Iris pigment epithelial cell (primary cell): Measurements from ENCODE around the gene PKN1.
"Not testable (repeated sequence)": the region's sequence is repeated elsewhere in the genome, so short reads cannot be mapped to it uniquely, and the experiment has no call there.

ENCODE experiments used
- DNase-seq: peaks from one replicate; pipeline ENCODE4 v3.0.0-alpha.2; 2011; ENCODE audit warnings: low read depth

Gene PKN1

GRCh38 chr19:14432791-14433553 lies at the start of gene PKN1:
Gene PKN1 (plus strand): TSS chr19:14433306. CDS start chr19:14433522, 216 bp downstream.
- no peak for DNase-seq

GRCh38 chr19:14383661-14384555 lies 49.2 kb upstream of the PKN1 start:
- DNase-seq, result peak; percentile 55

DNA sequence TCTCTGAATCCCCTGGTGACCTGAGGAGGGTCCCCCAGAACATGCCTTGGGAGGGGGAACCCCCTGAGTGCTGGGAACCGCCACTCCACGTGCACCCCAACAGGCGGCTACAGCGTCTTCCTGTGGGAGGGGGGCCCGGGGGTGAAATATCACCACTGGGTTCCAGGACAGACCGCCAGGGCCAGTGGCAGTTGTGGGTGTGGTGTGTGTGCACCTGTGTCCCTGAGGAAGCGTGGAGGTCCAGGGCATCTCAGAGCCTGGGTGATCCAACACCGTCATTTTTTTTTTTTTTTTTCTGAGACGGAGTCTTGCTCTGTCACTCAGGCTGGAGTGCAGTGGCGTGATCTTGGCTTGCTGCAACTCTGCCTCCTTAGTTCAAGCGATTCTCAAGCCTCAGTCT lies 47.6 kb upstream of the PKN1 start:
- DNase-seq, result no peak

- no peak for DNase-seq
Observed at GRCh38 chr19:14390548-14390947, 42.6 kb upstream of the PKN1 start.

DNA sequence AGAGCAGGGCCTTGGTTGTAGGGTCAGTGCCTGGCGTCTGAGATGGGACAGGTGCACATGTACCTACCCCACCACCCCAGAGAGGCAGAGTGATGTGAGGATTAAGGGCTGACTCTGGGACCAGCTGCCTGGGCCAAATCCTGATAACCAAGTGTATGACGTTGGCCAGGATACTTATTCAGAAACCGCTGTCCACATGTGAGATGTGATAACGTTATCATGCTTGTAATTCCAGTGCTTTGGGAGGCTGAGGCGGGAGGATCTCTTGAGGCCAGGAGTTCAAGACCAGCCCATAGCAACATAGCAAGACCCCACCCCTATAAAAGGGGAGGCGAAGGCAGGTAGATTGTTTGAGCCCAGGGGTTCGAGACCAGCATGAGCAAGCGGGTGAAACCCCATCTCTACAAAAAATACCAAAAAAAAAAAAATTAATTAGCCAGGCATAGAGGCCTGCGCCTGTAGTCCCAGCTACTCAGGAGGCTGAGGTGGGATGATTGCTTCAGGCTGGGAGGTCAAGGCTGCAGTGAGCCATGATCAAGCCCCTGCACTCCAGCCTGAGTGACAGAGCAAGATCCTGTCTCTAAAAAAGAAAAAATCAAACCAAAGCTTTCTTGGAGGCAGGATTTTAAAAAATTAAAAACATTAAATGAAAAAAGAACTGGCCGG lies 41.8 kb upstream of the PKN1 start:
- no peak for DNase-seq

DNA sequence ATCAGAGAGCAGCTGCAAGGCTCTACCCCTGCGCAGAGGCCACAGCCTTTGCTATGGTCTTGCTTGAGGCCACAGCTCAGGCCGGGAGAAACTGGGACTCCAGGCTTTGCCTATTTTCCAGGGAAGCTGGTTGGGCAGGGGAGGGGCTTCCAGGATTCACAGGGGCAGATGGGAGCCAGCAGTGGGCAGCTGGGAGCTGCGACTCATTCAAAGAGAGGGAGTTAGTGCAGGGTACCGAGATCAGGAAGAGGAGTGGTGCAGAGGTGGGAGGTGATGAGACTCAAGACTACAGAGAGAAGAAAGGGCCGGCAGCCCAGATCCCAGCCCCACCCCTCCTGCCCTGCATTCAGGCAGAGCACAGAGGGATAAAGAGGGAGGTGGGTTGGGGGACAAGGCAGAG lies 39.8 kb upstream of the PKN1 start:
- no peak for DNase-seq

- DNase-seq, result no peak
Observed at GRCh38 chr19:14394167-14394566, 38.9 kb upstream of the PKN1 start.

GRCh38 chr19:14395262-14395661 lies 37.8 kb upstream of the PKN1 start:
- DNase-seq, result no peak

- DNase-seq, result no peak
Observed at GRCh38 chr19:14395710-14396336, 37.3 kb upstream of the PKN1 start.

DNA sequence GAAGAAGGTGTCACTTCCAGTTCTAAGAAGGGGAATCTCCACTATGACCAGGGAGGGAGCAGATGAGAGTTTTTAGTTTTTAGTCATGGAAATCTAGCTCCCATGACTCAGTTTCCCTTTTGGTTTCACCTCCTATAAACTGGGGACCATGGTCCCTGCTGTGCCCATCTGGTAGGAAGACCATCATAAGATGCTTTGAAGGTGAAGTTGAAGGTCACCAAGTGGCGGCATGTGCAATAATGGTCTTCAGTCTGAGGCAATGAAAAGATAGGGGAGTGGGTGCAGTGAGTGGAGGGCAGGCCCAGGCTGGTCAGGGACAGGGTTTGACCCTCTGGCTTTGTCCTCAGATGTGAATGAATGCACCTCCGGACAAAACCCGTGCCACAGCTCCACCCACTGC lies 36.4 kb upstream of the PKN1 start:
- not testable (repeated sequence) for DNase-seq

DNA sequence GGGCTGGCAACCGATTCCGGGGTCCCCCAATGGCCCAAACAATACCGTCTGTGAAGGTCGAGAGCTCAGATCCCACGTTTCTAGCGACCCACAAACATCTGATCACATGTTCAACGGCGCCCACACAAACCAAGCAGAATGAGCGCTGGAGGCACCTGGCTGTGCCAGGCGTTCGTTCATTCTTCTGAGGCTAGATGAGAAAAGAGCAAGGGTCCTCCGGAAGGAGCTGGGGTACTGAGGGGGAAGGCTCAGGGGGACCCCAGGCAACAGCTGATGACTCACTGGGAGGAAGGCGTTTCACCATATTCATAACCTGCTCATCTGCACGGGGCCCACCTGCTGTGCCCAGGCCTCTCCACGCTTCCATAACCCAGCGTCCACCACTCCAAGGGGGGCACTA lies 35.9 kb upstream of the PKN1 start:
- DNase-seq, result not testable (repeated sequence)

GRCh38 chr19:14400951-14401431 lies 32.1 kb upstream of the PKN1 start:
- peak; percentile 33 for DNase-seq

DNA sequence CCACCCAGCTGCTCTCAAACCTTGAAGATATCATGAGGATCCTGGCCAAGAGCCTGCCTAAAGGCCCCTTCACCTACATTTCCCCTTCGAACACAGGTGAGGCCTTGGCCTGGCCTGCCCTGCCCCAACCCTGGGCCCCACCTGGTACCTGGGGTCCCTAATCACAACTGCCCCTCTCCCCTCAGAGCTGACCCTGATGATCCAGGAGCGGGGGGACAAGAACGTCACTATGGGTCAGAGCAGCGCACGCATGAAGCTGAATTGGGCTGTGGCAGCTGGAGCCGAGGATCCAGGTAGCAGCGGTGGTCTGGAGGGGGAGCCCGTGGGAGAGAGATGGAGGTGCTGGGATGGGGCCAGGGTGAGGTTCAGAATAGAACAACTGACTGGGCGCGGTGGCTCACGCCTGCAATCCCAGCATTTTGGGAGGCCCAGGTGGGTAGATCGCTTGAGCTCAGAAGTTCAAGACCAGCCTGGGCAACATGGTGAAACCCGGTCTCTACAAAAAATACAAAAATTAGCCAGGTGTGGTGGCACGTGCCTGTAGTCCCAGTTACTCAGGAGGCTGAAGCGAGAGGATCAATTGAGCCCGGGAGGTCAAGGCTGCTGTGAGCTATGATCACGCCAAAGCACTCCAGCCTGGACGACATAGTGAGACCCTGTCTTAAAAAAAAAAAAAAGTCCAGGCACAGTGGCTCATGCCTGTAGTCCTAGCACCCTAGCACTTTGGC lies 31.5 kb upstream of the PKN1 start:
- no peak for DNase-seq

DNA sequence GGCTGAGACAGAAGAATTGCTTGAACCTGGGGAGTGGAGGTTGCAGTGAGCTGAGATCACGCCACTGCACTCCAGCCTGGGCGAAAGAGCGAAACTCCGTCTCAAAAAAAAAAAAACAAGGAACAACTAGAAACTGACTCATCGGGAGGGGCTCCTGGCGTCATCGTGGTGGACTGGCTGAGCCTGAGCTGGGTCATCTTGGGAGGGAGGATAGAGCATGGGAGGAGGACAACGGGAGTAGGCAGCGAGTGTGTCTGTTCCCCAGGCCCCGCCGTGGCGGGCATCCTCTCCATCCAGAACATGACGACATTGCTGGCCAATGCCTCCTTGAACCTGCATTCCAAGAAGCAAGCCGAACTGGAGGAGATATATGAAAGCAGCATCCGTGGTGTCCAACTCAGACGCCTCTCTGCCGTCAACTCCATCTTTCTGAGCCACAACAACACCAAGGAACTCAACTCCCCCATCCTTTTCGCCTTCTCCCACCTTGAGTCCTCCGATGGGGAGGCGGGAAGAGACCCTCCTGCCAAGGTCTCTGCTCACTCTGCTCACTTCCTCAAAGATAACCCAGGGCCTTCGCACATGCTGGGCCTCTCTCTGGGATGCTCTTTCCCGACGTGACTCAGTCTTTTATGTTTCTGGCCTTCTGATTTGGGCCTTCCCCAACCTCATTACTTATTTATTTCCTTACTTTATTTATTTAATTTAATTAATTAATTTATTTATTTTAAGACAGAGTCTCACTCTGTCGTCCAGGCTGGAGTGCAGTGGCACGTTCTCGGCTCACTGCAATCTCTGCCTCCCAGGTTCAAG lies 30.6 kb upstream of the PKN1 start:
- peak; percentile 84 for DNase-seq

DNA sequence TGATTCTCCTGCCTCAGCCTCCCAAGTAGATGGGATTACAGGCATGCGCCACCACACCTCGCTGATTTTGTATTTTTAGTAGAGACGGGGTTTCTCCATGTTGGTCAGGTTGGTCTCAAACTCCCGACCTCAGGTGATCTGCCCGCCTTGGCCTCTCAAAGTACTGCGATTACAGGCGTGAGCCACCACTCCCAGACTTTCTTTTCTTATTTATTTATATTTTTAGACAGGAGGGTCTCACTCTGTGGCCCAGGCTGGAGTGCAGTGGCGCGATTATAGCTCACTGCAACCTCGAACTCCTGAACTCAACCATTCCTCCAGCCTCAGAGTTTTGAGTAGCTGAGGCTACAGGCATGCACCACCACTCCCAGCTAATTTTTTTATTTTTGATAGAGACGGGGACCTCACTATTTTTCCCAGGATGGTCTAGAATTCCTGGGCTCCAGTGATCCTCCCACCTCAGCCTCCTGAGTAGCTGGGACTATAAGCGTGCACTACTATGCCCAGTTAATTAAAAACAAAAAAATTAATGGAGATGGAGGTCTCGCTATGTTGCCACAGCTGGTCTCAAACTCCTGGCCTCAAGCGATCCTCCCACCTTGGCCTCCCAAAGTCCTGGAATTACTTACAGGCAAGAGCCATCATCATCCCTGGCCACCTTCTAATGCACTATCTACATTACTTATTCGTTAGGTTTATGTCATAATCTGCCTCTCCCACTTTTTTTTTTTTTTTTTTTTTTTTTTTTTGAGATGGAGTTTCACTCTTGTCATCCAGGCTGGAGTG lies 29.8 kb upstream of the PKN1 start:
- DNase-seq, result not testable (repeated sequence)

DNA sequence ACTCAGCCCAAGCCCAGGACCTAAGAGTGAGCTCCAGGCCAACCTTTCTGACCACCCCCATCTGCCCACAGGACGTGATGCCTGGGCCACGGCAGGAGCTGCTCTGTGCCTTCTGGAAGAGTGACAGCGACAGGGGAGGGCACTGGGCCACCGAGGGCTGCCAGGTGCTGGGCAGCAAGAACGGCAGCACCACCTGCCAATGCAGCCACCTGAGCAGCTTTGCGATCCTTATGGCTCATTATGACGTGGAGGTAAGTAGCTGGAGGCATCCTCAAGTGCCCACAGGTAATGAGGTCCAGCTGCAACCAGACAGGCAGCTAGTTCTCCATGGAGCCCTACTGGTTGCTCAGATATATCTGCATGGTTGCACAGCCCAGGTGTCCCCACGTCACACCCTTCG lies 28.8 kb upstream of the PKN1 start:
- no peak for DNase-seq

- DNase-seq, result no peak
Observed at GRCh38 chr19:14405380-14405757, 27.7 kb upstream of the PKN1 start.

- DNase-seq, result peak; percentile 89
Observed at GRCh38 chr19:14405758-14406644, 27.1 kb upstream of the PKN1 start.
